LNCAP (cell line): ENCODE measurements around the gene MAP3K5.

Source experiments
- TF ChIP-seq, protein P1 (sequence below): fragments of 450-650 bp; IDR thresholded peaks from 2 replicates; pipeline ENCODE4 v1.5.1; 2017; ENCODE audit warnings: mild to moderate bottlenecking

Gene MAP3K5

DNA sequence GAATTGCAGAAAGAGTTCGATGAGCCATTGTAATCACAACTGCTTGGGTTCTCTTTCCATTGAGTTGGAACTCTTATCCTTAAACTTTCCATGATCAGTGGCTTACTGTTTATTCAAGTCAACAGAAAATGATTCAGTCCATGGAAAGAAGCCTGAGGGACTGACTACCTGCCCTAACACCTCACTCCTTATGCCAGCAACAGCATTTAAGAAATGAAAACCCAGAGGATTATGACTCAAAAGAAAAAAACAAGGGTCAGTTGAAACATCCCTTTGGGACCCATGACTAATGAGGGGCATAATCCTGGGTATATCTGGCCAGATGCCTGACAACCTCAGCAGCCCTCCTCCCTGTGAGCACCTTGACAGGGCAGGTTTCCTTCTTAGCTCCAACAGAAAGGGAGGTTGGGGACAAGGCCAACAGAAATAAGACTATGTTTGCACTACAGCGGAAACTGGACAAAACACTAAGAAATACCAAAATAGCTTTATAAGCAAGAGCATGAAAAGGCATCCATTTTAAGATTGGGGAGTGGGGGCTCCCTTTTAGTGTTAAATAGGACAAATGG, 106.7 kb downstream of the MAP3K5 start:
- TF ChIP-seq, protein P1, sequence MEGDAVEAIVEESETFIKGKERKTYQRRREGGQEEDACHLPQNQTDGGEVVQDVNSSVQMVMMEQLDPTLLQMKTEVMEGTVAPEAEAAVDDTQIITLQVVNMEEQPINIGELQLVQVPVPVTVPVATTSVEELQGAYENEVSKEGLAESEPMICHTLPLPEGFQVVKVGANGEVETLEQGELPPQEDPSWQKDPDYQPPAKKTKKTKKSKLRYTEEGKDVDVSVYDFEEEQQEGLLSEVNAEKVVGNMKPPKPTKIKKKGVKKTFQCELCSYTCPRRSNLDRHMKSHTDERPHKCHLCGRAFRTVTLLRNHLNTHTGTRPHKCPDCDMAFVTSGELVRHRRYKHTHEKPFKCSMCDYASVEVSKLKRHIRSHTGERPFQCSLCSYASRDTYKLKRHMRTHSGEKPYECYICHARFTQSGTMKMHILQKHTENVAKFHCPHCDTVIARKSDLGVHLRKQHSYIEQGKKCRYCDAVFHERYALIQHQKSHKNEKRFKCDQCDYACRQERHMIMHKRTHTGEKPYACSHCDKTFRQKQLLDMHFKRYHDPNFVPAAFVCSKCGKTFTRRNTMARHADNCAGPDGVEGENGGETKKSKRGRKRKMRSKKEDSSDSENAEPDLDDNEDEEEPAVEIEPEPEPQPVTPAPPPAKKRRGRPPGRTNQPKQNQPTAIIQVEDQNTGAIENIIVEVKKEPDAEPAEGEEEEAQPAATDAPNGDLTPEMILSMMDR, result no peak

DNA sequence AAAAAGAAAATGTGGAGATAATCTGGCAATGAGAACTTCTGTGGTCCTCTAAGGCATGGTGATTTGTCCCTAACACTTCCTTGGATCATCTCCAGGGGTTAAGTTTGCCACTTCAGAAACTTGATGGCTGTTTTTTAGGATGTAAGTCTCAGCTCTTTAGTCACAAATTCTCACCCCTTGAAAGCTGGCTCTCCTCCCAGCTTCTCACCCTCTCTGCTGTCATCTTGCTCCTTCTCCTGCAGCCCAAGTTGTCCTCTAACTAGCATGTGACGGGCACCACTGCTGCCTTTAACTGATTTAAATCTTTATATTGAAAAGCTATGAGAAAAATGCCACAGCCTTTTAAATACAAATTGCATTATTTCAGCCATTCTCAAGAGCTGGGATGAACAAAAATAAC, 107.8 kb downstream of the MAP3K5 start:
- TF ChIP-seq, protein P1, result no peak

DNA sequence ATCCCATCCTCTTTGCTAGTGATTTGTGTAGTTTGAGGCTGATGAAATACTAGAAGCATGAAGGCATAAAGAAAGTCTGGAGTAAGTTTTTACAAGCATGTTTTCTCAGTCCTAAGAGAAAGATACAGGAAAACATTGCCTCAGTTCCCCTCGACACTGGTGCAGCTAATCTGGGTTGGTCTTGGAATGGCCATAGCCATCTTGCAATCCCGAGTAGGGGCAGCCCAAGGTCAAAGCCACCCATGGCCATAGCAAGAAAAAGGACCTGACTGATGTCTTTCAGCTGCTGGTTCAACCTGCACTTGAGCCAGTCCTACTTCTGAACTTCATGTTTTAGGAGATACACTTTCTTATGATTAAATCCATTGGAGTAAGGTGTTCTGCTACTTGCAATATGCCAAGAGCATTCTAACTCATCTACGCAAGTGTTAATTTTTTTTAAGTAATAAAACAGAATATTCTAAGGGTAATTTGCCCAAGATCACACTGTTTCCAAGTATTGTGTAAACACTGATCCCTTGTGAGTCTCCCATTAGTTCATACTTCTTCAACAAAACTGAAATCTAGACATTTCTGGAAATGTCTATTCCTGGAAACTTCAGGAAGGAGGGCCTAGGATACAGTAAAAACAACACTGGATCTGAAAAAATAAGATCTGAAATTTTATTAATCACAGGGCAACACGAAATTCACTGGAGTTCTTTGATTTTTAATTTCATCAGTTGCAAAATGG, 108.9 kb downstream of the MAP3K5 start:
- TF ChIP-seq, protein P1, result no peak

DNA sequence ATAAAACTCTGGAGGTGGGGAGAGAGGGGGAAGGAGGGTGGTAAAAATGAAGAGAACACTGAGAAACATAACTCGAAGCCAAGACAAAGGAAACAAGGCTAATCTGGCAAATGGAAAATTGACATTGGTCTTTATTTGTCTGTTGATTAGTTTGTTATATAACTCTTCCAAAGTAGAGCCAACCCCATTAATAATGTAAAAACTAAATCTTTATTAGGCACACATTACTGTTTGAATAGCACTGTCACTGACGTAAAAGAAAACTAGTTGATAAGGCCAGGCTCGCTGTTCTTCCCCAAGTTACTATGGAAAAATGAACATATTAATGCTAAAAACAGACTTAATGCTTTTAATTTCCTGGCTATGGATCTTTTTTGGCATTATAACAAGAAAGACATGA, 110.0 kb downstream of the MAP3K5 start:
- TF ChIP-seq, protein P1, result no peak

DNA sequence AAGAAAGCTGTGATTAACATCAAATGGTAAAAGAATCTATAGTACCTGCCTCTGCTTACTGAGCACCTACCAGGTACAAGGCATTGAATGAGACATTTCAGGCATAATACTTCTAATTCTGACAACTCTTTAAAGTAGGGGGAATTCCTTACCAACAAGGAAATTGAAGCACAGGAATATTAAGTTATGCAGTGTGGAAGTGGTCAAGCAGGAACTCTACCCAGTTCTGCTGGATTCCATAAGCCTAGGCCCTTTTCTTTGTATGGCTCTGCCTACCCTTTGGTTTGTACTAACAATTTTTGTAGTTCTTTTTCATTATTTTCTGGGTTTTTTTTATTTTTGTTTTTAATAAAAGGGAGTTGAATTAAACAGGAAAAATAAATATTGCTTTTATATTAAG, 114.5 kb downstream of the MAP3K5 start:
- TF ChIP-seq, protein P1, result no peak

DNA sequence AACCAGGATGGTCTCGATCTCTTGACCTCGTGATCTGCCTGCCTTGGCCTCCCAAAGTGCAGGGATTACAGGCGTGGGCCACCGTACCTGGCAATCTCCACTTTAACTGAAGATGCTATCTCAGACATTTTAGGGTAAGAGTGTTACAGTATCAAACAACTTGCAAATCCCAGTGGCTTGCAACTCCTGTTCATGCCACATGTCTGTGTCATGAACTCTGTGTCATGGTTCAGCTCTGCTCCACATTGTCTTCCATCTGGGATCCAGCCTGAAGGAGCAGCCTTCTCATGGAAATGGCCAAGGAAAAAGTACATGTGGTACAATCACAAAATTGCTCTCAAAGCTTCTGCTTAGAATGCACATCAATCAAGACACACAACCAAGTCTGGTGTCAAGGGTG, 114.9 kb downstream of the MAP3K5 start:
- TF ChIP-seq, protein P1, result no peak

DNA sequence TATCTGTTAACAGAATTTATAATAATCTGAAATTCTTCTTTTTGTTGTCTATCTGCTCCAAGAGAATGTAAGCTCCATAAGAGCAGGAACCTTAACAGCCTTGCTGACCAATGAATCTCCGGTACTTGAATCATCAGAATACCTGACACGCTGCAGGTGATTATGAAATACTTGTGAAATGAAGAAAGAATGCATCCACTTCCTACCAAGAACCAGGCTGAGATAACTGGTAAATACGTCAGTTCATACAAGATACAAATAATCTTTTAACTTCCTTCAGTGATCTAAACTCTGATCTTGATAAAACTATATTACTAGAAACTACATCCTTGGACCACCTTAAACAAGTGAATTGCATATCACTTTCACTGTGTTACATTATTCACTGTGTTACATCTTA, 116.2 kb downstream of the MAP3K5 start:
- TF ChIP-seq, protein P1, result no peak
